ENCODE data around the gene PTPRR.

The PTPRR gene

DNA sequence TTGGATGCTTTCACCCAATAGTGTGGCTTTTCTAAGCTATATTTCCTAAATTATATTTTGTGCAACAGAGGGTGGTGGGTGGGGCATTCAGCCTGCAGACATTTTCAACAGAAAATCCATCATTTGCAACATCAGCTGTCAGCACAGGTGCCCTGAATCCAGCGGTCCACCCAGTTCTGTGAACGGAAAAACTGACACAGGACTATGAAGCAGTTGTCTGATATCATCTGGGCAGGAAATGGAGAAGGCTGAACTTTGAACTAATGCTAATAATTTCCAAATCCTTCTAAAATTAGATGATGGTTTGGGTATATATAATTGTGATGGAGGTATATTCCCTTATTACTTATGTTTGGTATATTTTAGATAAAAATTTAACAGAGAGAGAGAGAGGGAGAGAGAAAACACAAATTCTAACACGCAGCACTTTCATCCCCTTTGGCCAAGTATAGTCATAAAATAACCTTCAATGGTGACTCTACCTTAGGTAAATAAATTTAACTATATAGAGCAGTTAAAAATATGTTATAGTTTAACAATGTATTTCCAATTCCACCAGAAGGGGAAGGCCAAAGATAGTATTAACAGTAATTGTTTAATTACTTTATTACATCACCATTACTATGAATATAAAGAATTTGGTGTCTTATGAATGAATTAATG, 225.0 kb downstream of the PTPRR start:
- no peak for DNase-seq (ENCODE audit: low spot score)

DNA sequence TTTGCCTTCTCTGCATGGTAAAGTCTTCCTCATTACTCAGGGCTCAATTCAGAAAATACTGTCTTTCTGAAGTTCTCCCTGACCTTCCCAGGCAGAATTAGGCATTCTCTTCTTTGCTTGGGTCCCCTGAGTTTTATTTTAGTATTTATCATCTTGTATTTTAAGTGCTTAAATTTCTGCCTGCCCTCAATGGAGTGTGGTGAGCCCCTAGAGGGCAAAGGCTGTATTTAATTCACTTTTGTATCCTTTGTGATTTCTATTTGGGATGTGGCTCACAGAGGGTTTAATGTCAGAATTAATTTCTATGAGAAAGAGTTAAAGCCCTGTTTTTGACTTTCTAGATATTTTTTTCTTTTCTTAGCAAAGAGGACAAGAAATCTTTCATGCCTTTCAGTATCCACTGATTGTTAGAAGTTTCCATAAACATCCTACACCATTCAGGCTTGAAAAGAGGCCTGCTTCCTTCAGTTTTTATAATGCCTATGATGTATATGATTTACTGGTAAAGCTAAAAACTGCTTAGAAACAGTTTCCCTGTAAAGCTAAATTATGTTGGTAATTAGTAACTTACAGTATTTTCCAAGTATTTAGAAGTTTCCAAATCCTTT, 227.8 kb downstream of the PTPRR start:
- DNase-seq (ENCODE audit: low spot score), result peak; percentile 13

DNA sequence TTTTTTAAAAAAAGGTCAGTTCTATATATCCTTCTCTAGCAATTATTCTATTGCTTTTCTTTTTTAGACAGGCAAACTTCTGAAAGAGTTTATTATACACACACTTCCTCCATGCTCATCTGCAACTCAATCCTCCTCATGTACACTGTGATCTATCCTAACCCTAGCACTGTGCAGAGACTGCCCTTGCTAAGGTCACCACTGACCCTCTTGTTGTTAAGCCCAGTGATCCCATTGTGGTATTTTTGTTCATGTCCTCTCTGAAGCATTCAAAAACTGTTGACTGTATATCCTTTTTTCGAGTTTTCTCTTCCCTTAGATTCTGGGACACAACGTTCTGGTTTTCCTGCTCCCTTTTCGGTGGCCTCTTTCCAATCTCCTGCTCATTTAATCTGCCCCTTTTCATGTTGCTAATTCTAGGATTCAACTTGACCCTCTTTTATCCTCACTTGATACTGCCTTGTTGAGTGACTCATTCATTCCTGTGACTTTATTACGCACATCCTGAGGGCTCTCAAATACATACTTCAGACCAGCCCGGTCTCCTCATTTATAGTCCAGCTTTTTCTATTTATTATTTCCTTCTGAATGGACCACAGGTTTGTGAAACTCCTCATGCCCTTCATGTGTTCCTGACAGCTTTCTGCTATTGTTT, 229.4 kb downstream of the PTPRR start:
- DNase-seq (ENCODE audit: low spot score), result no peak

DNA sequence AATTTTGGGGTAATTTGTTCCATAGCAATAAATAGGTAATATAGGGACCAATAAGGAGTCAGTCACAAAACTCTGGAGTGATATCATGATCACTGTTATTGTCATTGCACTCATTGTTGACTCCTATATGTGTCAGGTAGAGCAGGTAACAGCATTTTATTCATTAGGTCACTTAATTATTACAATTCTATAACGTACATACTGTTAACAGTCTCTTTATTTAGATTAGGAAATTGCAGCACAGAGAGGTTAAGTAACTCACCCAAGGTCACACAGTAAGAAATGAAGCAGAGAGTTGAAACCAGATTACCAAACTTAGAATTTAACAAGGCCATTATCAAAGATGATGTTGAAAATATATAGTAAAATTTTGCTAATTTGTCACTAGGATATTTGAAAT, 233.6 kb downstream of the PTPRR start:
- DNase-seq (ENCODE audit: low spot score), result no peak

DNA sequence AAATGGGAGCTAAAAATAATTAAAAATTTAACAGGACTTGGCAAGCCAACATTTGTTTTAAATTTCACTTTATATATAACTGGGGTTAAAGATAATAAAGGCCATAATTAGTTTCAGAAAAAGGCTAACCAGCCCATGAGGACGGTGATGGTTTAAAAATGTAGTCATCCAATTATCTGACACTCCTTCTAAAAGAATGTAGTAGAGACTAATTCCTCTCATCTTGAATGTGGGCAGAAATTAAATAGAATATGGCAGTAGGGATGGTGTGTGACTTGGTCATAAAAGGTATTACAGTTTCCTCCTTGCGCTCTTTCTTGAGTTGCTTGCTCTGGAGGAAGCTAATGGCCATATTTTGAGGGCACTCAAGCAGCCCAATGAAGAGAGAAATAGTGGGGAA, 234.2 kb downstream of the PTPRR start:
- no peak for DNase-seq (ENCODE audit: low spot score)

DNA sequence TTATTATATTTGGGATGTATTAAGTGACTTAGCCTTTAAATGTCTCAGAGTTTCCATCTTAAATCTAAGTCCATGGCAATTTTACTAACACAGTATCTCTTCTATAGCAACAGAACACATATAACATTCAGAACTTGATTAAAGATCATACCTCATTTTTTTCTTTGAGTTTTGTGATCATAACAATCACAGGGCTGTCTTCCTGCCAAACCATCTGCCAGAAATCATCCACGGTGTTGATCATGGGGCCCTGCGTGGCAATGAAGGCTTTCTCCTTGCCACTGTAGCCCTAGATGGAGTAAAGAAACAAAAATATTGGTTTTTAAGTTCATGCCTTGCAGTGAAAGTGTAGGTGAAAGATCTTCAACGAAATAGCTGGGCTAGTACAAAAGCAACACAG, 236.6 kb downstream of the PTPRR start:
- no peak for DNase-seq (ENCODE audit: low spot score)

DNA sequence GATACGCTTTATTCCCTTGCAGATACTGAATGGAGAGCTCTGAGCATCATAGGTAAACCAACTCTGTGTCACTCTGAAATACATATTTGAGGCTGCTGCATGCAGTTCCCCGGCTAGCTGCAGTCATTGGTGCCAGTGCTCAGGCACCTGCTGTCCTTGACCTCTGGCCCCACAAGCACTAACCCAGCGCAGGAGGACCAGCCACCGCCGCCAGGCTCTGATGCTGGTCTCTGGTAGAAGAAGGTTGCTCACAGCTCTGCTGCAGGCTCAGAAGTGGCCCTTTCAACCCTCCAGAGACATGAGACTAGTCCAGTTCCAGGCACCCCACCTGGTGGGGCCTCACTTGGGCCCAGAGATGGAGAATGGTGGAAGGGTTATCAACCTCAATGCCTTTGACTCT, 248.8 kb downstream of the PTPRR start:
- DNase-seq (ENCODE audit: low spot score), result no peak

DNA sequence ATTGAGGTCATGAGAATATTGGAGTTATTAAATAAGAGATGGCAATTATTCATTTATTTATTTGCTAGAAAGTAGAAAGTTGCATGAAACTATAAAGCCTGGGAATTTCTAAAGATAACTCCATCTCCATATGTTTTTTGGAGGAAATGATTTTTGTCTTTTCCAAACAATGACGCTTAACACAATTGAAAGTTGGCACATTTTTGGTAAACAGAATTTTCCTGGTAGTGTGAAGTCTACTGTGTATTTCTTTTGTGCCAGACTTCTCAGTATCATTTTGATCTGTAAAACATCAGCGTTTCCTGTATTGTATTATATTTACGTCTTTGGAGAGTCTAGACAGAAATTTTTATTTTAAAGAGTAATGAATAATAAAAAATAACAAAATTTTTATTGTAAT, 249.6 kb downstream of the PTPRR start:
- no peak for DNase-seq (ENCODE audit: low spot score)

DNA sequence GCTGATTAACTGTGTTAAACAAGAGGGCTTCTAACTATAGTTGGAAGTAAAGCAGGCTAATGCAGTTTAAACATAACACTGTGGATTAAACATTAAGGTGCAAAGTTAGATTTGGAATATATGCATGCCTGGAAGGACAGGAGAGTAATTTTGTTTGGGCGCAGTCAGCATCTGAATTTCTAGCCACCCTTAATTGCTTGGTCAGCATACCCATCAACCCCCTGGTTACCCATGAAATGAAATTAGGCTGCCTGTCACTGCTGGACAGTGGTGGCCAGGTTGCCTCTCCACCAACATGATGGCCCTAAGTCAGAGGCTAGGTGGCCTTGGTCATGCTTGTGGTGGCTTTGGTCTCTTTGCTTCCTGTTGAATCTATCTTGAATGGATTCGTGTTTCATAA, 253.3 kb downstream of the PTPRR start:
- DNase-seq (ENCODE audit: low spot score), result no peak

DNA sequence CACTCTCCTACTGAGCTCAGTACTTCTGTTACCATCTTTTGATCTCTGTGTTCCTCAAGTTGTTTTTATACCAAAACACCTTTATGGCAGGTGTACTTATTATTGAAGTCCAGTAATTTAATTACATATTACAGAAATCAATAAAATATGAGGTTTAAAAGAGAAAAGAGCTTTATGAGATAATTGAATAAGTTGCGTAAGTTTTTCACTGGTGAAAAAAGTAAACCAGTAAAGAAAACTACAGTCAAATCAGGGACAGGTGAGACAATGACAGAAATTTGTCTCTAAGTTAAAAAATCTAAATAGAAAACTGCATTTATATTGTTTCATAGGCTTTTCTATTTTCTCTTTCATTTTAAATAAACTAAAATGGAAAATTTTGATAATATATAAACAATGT, 254.2 kb downstream of the PTPRR start:
- no peak for DNase-seq (ENCODE audit: low spot score)

DNA sequence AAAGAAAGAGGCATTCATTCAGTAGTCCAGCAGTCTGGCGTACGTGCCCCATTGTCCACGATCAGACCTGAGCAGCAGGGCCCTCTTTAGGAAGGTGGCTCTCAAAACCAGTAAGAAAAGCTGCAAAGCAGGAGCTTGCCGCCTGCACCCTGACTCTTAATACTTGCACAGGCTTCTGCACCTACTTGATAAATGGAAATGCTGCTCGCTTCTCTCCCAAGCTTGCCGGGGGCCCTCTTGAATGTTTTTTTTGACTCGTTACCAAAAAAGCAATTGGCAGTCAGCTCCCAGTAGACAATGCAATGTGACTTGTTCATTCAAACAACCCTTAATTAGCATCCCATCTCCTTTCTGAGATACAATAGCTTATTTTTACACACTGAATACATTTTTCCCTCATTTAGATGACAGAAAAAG, 256.1 kb downstream of the PTPRR start:
- DNase-seq (ENCODE audit: low spot score), result no peak

DNA sequence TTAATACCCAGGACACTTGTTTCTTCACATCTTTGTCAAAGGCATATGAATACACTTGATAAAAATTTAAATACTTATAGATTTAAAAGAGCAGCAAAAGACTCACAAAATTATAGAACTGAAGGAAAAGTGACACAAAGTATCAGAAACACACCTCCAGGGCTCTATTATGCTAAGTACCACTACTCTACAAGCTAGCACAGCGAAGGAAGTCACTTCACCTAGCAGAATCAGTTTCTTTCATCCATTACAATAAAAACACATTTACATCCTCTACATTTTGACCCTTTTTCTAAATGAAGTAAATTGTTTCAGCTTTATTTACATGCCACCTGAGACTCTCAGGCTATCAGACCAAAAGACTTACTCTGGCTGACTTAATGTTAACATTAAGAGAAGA, 256.7 kb downstream of the PTPRR start:
- no peak for DNase-seq (ENCODE audit: low spot score)

DNA sequence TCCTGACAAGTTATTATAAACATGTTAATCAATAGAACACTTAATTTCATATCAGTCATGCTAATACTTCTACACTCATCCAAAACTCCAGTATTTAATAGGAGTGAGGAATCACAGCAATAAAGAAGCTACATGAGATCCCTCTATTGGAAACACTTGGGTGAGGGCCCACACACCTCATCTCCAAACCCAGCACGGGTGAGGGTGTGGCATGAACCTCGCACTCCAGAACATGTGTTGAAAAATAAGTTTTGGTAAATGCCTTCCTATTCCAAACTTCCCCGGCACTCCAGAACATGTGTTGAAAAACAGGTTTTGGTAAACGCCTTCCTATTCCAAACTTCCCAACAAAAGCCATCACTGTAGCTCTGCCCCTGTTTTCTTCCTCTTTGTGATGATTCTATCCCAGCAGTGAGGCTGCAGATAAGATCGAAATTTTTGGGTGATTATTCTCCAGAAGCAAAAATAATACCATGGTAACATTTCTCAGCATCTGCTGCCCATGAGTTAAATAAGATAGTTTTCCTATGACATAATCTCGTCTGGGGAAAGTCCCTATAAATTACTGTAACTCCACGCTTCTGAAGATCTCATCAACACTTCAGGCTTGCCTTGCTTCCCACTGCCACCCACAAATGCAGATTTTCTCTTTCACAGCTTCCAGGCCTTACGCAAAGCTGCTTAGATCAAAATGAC, 258.9 kb downstream of the PTPRR start:
- DNase-seq (ENCODE audit: low spot score), result no peak

DNA sequence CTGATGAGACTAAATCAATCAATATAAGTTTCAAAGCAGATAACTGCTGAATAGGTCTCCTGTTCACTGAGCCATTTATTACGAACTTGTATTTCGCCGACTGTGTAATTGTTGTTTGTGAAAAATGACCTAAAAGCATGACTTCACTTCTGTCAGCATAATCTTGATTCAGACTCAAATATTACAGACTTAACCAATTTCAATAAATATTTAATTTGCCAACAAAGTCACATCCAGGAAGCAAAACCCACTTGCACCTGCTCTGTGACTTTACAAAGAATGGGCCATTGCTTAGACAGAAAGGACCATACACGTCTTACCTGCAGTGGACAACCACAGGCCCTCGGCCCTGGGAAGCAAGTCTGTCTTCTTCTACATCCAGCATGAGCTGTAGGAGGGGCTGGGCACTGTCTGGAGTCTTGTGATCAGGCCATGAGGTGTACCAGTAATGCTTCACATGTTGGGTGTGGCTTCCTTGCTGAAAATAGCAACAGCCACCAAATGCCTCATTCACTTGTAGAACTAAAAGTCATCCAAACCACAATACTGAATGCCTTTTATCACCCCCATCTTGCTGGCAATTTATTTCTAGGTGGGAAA, 259.8 kb downstream of the PTPRR start:
- no peak for DNase-seq (ENCODE audit: low spot score)

DNA sequence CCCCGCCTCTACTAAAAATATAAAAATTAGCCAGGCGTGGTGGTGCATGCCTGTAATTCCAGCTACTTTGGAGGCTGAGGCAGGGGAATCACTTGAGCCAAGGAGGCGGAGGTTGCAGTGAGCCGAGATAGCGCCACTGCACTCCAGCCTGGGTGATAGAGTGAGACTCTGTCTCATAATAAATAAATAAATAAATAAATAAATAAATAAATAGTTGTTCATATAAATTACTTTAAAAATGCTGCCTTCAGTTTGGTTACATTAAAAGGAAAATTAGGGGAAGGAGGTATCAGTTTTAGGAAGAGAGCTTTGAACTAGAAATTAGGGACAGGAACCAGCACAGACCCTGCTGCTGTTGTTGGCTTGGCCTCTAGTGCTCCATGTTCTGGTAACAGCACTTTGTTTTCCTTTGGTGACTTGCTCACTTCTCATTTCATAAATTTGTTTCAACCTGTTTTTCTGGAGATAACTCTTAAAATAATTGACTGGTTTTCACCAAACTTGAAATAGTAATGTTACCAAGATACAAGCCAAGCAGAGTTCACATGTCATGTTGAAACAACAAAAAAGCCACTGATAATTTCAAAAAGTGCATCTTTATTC, 260.4 kb downstream of the PTPRR start:
- no peak for DNase-seq (ENCODE audit: low spot score)

DNA sequence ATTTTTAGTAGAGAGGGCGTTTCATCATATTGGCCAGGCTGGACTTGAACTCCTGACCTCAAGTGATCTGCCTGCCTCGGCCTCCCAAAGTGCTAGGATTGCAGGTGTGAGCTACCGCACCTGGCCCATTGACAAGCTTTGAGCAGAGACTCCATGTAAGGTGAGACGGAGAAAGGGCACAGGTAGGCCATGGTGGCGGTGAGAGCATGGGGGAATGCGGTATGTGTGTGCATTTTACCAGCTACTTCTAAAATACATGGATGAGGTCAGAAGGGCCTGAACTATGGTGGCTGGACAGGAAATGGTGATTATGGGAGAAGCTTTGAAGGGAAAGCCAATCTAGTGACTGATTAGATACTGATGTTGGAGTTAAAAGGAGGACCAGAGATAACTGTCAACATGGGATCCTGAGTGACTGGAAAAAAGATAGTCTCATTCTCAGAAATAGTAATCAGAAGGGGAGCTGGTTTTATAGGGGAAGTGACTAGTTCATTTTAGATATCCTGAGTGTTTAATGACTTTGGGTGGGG, 261.4 kb downstream of the PTPRR start:
- DNase-seq (ENCODE audit: low spot score), result no peak

DNA sequence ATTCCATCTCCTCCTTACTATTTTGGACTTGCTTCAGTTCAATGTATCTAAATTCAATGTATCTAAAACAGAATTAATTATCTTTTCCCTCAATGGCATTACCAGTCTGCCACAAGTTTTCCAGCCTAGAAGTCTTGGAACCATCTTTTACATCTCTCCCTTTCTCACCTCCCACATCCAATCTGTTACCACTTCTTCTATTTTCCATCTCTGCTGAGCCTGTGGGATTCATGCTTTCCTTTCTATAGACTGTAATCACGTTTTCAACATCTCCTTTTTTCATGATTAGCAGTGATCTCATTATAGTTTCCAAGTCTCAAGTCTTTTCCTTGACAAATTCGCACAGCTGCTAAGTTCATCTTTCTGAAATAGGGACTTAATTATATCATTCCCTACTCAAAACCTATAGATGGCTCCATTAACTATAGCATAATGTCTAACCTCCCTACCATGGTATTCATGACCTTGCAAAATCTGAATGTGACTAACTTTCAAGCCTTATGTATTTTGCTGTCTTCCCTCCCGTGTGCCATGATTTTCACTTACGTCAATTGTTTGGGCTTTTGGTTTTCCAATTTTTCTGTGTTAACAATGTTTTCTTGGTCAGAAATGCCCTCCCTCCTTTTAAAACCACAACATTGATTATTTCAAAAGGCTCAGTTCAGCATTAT, 262.8 kb downstream of the PTPRR start:
- DNase-seq (ENCODE audit: low spot score), result no peak

DNA sequence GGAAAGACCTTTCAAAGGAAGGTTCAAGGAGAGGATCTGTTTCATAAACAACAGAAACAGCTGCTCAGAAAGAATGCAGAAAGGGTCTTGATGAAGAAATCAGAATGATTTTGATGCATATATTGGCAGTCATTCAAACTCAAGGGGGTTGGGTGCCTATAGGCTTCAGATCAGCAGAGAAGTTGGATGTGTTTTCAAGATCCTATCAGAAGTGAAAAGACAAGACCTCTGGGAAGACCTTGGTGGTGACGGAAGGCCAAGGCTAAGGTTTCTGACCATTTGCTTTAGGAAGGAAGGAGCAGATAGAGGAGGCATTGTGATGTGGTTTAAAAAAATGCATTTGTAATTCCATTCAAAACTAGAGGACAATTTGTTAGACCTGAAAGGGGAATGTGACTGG, 268.1 kb downstream of the PTPRR start:
- no peak for DNase-seq (ENCODE audit: low spot score)

DNA sequence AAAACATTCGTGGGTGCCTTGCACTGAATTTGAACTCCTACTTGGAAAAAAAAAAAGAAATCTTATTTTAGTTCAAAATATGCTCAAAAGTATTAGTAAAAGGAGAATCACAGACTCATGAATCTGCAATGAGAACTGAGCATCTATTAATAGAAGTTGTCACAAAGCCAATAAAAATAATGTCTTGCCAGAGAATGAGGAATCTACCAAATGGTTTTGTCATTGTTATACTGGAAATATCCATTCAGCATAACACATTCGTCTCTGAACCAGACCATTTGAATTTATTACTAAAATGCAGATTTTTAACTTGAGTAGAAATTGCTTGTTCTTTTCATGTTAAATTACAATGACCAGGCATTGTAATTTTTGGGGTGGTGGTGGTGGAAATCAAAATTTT, 271.7 kb downstream of the PTPRR start:
- DNase-seq (ENCODE audit: low spot score), result no peak

DNA sequence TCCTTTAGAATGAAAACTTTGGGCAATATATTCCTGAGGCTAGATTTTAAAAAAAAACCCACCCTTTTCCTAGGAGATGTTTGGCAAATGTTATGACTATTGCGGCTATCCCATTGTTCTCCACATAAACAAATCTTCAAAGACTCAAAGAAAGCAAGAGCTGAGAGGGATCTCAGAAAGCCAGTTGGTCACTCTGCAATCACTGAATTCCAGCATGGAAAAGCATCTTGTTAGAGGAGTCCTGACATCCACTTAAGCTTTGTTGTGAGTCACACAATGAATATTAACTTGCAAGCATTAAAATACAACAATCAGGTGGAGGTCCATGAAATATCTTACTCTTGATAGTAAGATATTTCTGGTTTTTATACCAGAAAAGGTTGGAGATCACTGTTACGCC, 272.3 kb downstream of the PTPRR start:
- DNase-seq (ENCODE audit: low spot score), result no peak

DNA sequence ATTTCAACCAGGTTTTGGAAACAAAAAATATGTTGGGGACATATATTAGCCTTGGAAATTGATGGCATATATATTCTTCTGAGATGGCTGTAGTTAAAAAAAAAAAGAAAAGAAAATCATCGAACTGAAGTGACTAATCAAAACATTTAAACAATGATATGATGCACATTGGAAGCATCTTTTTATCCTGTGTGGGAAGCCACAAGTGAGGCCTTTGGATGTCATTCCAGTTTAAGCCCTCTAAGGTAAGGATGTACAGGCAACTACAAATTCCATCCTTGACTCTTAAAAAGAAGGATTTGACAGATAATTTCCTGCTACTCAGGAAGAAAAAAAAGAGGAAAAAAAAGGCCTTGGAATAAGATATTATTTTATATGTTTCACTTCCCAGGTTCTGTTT, 273.7 kb downstream of the PTPRR start:
- DNase-seq (ENCODE audit: low spot score), result no peak

All from HuH-7 (cell line).